IPS-11a (cell line): ENCODE measurements around the gene BMAL1.
"Not testable (repeated sequence)": the region's sequence is repeated elsewhere in the genome, so short reads cannot be mapped to it uniquely, and the experiment has no call there.

Experiments
- H3K4me3 ChIP-seq: one replicate; pipeline ENCODE4 v1.5.1; 2013; ENCODE audit warnings: low read depth, low read length, control low read depth

Gene BMAL1

DNA sequence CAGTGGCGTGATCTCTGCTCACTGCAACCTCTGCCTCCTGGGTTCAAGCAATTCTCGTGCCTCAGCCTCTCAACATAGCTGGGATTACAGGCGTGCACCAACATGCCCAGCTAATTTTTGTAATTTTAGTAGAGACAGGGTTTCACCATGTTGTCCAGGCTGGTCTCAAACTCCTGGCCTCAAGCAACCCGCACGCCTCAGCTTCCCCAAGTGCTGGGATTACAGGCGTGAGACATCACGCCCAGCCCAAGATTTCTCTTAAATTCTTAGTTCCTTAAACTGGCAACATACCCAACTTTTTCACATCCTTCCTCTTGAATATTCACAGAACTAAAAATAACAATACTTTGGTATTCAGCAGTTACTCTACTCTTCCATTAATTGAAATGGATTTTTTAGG lies 159.2 kb downstream of the BMAL1 start:
- not testable (repeated sequence) for H3K4me3 ChIP-seq
